T-cell (primary cell): ENCODE results near the gene TDRD10. TPM values are rescaled to one million over a fixed set of nuclear protein-coding genes. Genes with fewer than 3 reads are reported as not detected.
"Not testable (repeated sequence)": the region's sequence is repeated elsewhere in the genome, so short reads cannot be mapped to it uniquely, and the experiment has no call there.

Source experiments
- ATAC-seq, 4 experiments: fragments of 200-7000 bp in 3 of 4; fragments of 150-1000 bp in 1 of 4; cut with Tn5 transposase; replicated peaks in 1 of 4; 1 replicate in 3 of 4; 2 replicates in 1 of 4; pipeline ENCODE4 v1.10.0; 2021; ENCODE audit warnings: moderate library complexity in 3 of 4, mild to moderate bottlenecking in 2 of 4, moderate number of reproducible peaks in 1 of 4
- CTCF ChIA-PET, 2 donors: fragments of 300-600 bp; sonication (Branson Sonifier 250); formaldehyde crosslinking; loops; one replicate each; lab custom pipeline; 2022; ENCODE audit warnings: antibody characterized with exemption in 2 of 2; lab: Charles Lee
- POLR2A ChIA-PET, 2 donors: fragments of 300-600 bp; sonication (Branson Sonifier 250); formaldehyde crosslinking; loops; one replicate each; lab custom pipeline; 2022; ENCODE audit warnings: antibody characterized with exemption in 2 of 2; lab: Charles Lee
- DNase-seq, 35 experiments: peaks; one replicate each; pipeline versions ENCODE4 v3.0.0 to v3.0.0-alpha.2; 2013 to 2023
- H3K27ac ChIP-seq: one replicate; pipeline ENCODE4 v1.5.1; 2013; ENCODE audit warnings: low read length
- H3K27me3 ChIP-seq, 2 experiments: replicated peaks in 1 of 2; 1 replicate in 1 of 2; 2 replicates in 1 of 2; pipeline versions ENCODE4 v1.6.1 to v1.7.0; 2013; ENCODE audit warnings: low read length in 1 of 2, mixed read lengths in 1 of 2; ENCODE audit not compliant: control insufficient read depth in 2 of 2, insufficient read depth in 2 of 2; ENCODE audit errors: extremely low read depth in 1 of 2
- H3K36me3 ChIP-seq, 2 donors: 1 replicate in 1 of 2; 2 replicates in 1 of 2; pipeline versions ENCODE4 v1.6.1 to v1.7.0; 2013; ENCODE audit warnings: low read length in 1 of 2; ENCODE audit not compliant: control insufficient read depth in 2 of 2, insufficient read depth in 1 of 2; ENCODE audit errors: extremely low read depth in 1 of 2
- H3K4me1 ChIP-seq, 2 experiments: 1 replicate in 1 of 2; 2 replicates in 1 of 2; pipeline versions ENCODE4 v1.6.1 to v1.7.0; 2013; ENCODE audit warnings: low read length in 2 of 2, mixed read lengths in 1 of 2; ENCODE audit not compliant: insufficient read depth in 2 of 2, control insufficient read depth in 1 of 2; ENCODE audit errors: extremely low read depth in 1 of 2
- H3K4me3 ChIP-seq, 2 donors: 1 replicate in 1 of 2; 2 replicates in 1 of 2; pipeline versions ENCODE4 v1.5.1 to v1.7.0; 2013; ENCODE audit warnings: mild to moderate bottlenecking in 2 of 2, low read length in 1 of 2, moderate library complexity in 1 of 2; ENCODE audit not compliant: control insufficient read depth in 1 of 2; ENCODE audit errors: extremely low read depth in 1 of 2
- H3K9me3 ChIP-seq: 2 replicates; pipeline ENCODE4 v1.7.0; 2013
- H3K27ac Mint-ChIP-seq, 2 donors: one replicate each; pipeline ENCODE4 v1.8.0; 2020 to 2021; ENCODE audit warnings: mild to moderate bottlenecking in 2 of 2, mixed read lengths in 2 of 2
- H3K27me3 Mint-ChIP-seq, 2 donors: one replicate each; pipeline ENCODE4 v1.8.0; 2021 to 2022; ENCODE audit warnings: mixed read lengths in 2 of 2
- H3K36me3 Mint-ChIP-seq: one replicate; pipeline ENCODE4 v1.8.0; 2021; ENCODE audit warnings: mixed read lengths
- H3K4me1 Mint-ChIP-seq, 3 donors: one replicate each; pipeline ENCODE4 v1.8.0; 2020 to 2022; ENCODE audit warnings: mixed read lengths in 3 of 3, mild to moderate bottlenecking in 1 of 3
- H3K4me3 Mint-ChIP-seq, 3 donors: one replicate each; pipeline ENCODE4 v1.8.0; 2020 to 2022; ENCODE audit warnings: mild to moderate bottlenecking in 3 of 3, mixed read lengths in 3 of 3, moderate library complexity in 3 of 3
- H3K9me3 Mint-ChIP-seq, 3 donors: one replicate each; pipeline ENCODE4 v1.8.0; 2020 to 2022; ENCODE audit warnings: mixed read lengths in 3 of 3
- WGBS: methylation state at CpG from one replicate; pipeline ENCODE4 v1.1.5; 2013; ENCODE audit warnings: missing lambda C conversion rate; ENCODE audit not compliant: insufficient coverage; 5-methylcytosine and 5-hydroxymethylcytosine counted together
- total RNA-seq, 35 experiments: library from RNA in 6 of 35; stranded (reverse) in 6 of 35; fragments of 120-200 nt in 1 of 35; gene quantifications; one replicate each; pipeline versions ENCODE4 v1.2.1 to v1.2.4 and lab custom pipeline; 2013 to 2026

TDRD10 gene
- total RNA-seq, 5 donors from 2014 or later (not counting 1 experiment from before 2014, with no cell fraction given), result not detected

GRCh38 chr1:154483941-154484803, 17.8 kb upstream of the TDRD10 start:
- POLR2A ChIA-PET, result interaction anchor here in 1 of 2 donors (0.6 kb wide), 1 partner anchor 90 kb away, joined by 3 read pairs; no protein-coding TSS in a partner anchor
- no peak for DNase-seq
- ATAC-seq, result no peak
- no peak overlapping the region for H3K4me3 Mint-ChIP-seq
- H3K4me1 ChIP-seq, result no peaks in the 10 kb centered on the region
- no peaks in the 10 kb centered on the region for H3K36me3 Mint-ChIP-seq
- H3K27ac ChIP-seq, result no peak overlapping the region
- WGBS, result 88% methylated on average over 11 of the region's 14 CpGs
- no peak overlapping the region for H3K4me3 ChIP-seq
- H3K4me1 Mint-ChIP-seq, result peaks cover 4 to 6% (median 5%) of the 10 kb centered on the region in 3 donors
- H3K36me3 ChIP-seq, result no peaks in the 10 kb centered on the region
- peaks cover 0 to 4% of the 10 kb centered on the region in 2 donors for H3K27me3 Mint-ChIP-seq
- no peak overlapping the region for H3K27ac Mint-ChIP-seq
- no peaks in the 10 kb centered on the region for H3K9me3 Mint-ChIP-seq
- no peaks in the 10 kb centered on the region for H3K27me3 ChIP-seq
- no peaks in the 10 kb centered on the region for H3K9me3 ChIP-seq
- CTCF ChIA-PET, result interaction anchor here in 1 of 2 donors (1.1 kb wide), 1 partner anchor 62 kb away, joined by 3 read pairs; no protein-coding TSS in a partner anchor

- CTCF ChIA-PET, result no interaction called here
- H3K9me3 Mint-ChIP-seq, result no peaks in the 10 kb centered on the region
- no peak overlapping the region for H3K4me3 Mint-ChIP-seq
- H3K27me3 Mint-ChIP-seq, result peaks cover 0 to 4% of the 10 kb centered on the region in 2 donors
- no peaks in the 10 kb centered on the region for H3K9me3 ChIP-seq
- ATAC-seq, result no peak
- no peaks in the 10 kb centered on the region for H3K4me1 ChIP-seq
- 80% methylated on average over 1 of the region's 5 CpGs for WGBS
- H3K27me3 ChIP-seq, result no peaks in the 10 kb centered on the region
- DNase-seq, result no peak
- POLR2A ChIA-PET, result interaction anchor here in 1 of 2 donors (0.5 kb wide), 1 partner anchor 95 kb away, joined by 7 read pairs; no protein-coding TSS in a partner anchor
- H3K4me1 Mint-ChIP-seq, result peaks cover 0 to under 1% (median 0%) of the 10 kb centered on the region in 3 donors
- no peaks in the 10 kb centered on the region for H3K36me3 Mint-ChIP-seq
- no peaks in the 10 kb centered on the region for H3K36me3 ChIP-seq
- H3K27ac Mint-ChIP-seq, result no peak overlapping the region
- no peak overlapping the region for H3K4me3 ChIP-seq
- H3K27ac ChIP-seq, result no peak overlapping the region
Observed at GRCh38 chr1:154485106-154485505, 16.9 kb upstream of the TDRD10 start.

- Histone ChIP-seq H3K9me3 (no peaks in the 10 kb centered on the region), H3K4me3 (no peak overlapping the region), H3K36me3 (no peaks in the 10 kb centered on the region), H3K4me1 (no peaks in the 10 kb centered on the region), H3K27ac (no peak overlapping the region), H3K27me3 (no peaks in the 10 kb centered on the region)
- ATAC-seq, result no peak
- CTCF ChIA-PET, result no interaction called here
- Mint-ChIP-seq H3K27me3 (peaks cover 0 to 4% of the 10 kb centered on the region in 2 donors), H3K27ac (no peak overlapping the region), H3K4me1 (peaks cover 0 to 4% (median 0%) of the 10 kb centered on the region in 3 donors), H3K36me3 (no peaks in the 10 kb centered on the region), H3K4me3 (no peak overlapping the region), H3K9me3 (no peaks in the 10 kb centered on the region)
- POLR2A ChIA-PET, result interaction anchor here in 1 of 2 donors (1.0 kb wide), 1 partner anchor 194 kb away, joined by 4 read pairs; no protein-coding TSS in a partner anchor
- 97% methylated on average over 5 of the region's 7 CpGs for WGBS
- no peak for DNase-seq
Observed at GRCh38 chr1:154485910-154486496, 16.0 kb upstream of the TDRD10 start.

- not testable (repeated sequence) for ATAC-seq, H3K27ac ChIP-seq, H3K4me1 ChIP-seq, H3K27me3 Mint-ChIP-seq, H3K4me3 Mint-ChIP-seq, H3K4me1 Mint-ChIP-seq, H3K27me3 ChIP-seq, DNase-seq, H3K9me3 ChIP-seq, H3K36me3 Mint-ChIP-seq, H3K36me3 ChIP-seq, H3K4me3 ChIP-seq, H3K9me3 Mint-ChIP-seq, H3K27ac Mint-ChIP-seq
- WGBS, result 0% methylated on average over 2 of the region's 5 CpGs
- ChIA-PET CTCF (interaction anchor here in 1 of 2 donors (0.7 kb wide), 1 partner anchor 54 kb away, joined by 6 read pairs; no protein-coding TSS in a partner anchor), POLR2A (interaction anchor here in 1 of 2 donors (1.0 kb wide), 1 partner anchor 194 kb away, joined by 4 read pairs; no protein-coding TSS in a partner anchor)
Observed at GRCh38 chr1:154486756-154487155, 15.3 kb upstream of the TDRD10 start.

GRCh38 chr1:154488922-154489321, 13.1 kb upstream of the TDRD10 start:
- no peaks in the 10 kb centered on the region for H3K27me3 Mint-ChIP-seq
- DNase-seq (no peak), ATAC-seq (no peak)
- H3K27ac Mint-ChIP-seq, result no peak overlapping the region
- Histone ChIP-seq H3K27me3 (no peaks in the 10 kb centered on the region), H3K9me3 (no peaks in the 10 kb centered on the region), H3K4me1 (peaks cover 12 to 19% of the 10 kb centered on the region in 2 experiments), H3K4me3 (no peak overlapping the region), H3K27ac (no peak overlapping the region), H3K36me3 (no peaks in the 10 kb centered on the region)
- ChIA-PET CTCF (interaction anchor here (0.6 to 0.7 kb wide), 3 partner anchors 53 to 442 kb away, joined by 4 read pairs; no protein-coding TSS in a partner anchor), POLR2A (interaction anchor here (0.6 kb wide), 3 partner anchors 61 to 933 kb away, joined by 5 to 12 read pairs (median 10); no protein-coding TSS in a partner anchor)
- no peaks in the 10 kb centered on the region for H3K9me3 Mint-ChIP-seq
- no peaks in the 10 kb centered on the region for H3K36me3 Mint-ChIP-seq
- H3K4me3 Mint-ChIP-seq, result no peak overlapping the region
- 94% methylated on average over 16 of the region's 20 CpGs for WGBS
- peaks cover 20 to 28% (median 25%) of the 10 kb centered on the region in 3 donors for H3K4me1 Mint-ChIP-seq

- no peak for ATAC-seq
- Mint-ChIP-seq H3K9me3 (no peaks in the 10 kb centered on the region), H3K27ac (no peak overlapping the region), H3K27me3 (no peaks in the 10 kb centered on the region), H3K36me3 (no peaks in the 10 kb centered on the region), H3K4me1 (peaks cover 21 to 30% (median 25%) of the 10 kb centered on the region in 3 donors), H3K4me3 (no peak overlapping the region)
- no peak overlapping the region for H3K27ac ChIP-seq
- POLR2A ChIA-PET, result interaction anchor here (0.6 kb wide), 3 partner anchors 60 to 934 kb away, joined by 5 to 12 read pairs (median 10); no protein-coding TSS in a partner anchor
- H3K4me1 ChIP-seq, result peaks cover 13 to 20% of the 10 kb centered on the region in 2 experiments
- no peaks in the 10 kb centered on the region for H3K36me3 ChIP-seq
- H3K27me3 ChIP-seq, result no peaks in the 10 kb centered on the region
- H3K9me3 ChIP-seq, result no peaks in the 10 kb centered on the region
- WGBS, result 83% methylated on average over 1 of the region's 5 CpGs
- no peak overlapping the region for H3K4me3 ChIP-seq
- CTCF ChIA-PET, result interaction anchor here (0.6 kb wide), 3 partner anchors 155 to 441 kb away, joined by 4 read pairs; no protein-coding TSS in a partner anchor
- DNase-seq, result no peak
Observed at GRCh38 chr1:154489695-154490274, 12.2 kb upstream of the TDRD10 start.
